Activated T-helper 1 cell treated with anti-CD3 and anti-CD28 coated beads, Interleukin-12 subunit alpha, Interleukin-12 subunit beta, Interleukin-2, Interleukin-4 antibody, amounts not matched to agents 30 ng/mL and 10 ng/mL and 1 ng/mL, durations not matched to agents 14 hours and 24 hours and 36 hours (primary cell): ENCODE data around the gene GPBP1. TPM values are rescaled to one million over a fixed set of nuclear protein-coding genes. Genes with fewer than 3 reads are reported as not detected.

Source experiments
- DNase-seq: peaks from one replicate; pipeline ENCODE4 v3.0.0; 2021; ENCODE audit warnings: low spot score
- H3K27ac Mint-ChIP-seq: one replicate; pipeline ENCODE4 v1.8.0; 2021; ENCODE audit warnings: mild to moderate bottlenecking, mixed read lengths
- H3K27me3 Mint-ChIP-seq: one replicate; pipeline ENCODE4 v1.8.0; 2022; ENCODE audit warnings: mild to moderate bottlenecking, moderate library complexity, mixed read lengths; ENCODE audit not compliant: insufficient read depth
- H3K36me3 Mint-ChIP-seq: one replicate; pipeline ENCODE4 v1.8.0; 2021; ENCODE audit warnings: low read depth, mixed read lengths
- H3K4me1 Mint-ChIP-seq: one replicate; pipeline ENCODE4 v1.8.0; 2021; ENCODE audit warnings: low read depth, mixed read lengths
- H3K4me3 Mint-ChIP-seq: one replicate; pipeline ENCODE4 v1.8.0; 2021; ENCODE audit warnings: mild to moderate bottlenecking, moderate library complexity, mixed read lengths
- H3K9me3 Mint-ChIP-seq: one replicate; pipeline ENCODE4 v1.8.0; 2021; ENCODE audit warnings: mixed read lengths
- intact Hi-C: fragments of 100-400 bp; cut with micrococcal nuclease; formaldehyde crosslinking; loops from one replicate; pipeline ENCODE4 v1.15.1; 2024
- total RNA-seq: library from RNA; stranded (reverse); gene quantifications from 2 replicates; pipeline ENCODE4 v1.2.3, GENCODE V29; 2022

GPBP1 gene
- total RNA-seq, 1 donor from 2014 or later = 106 TPM

DNA sequence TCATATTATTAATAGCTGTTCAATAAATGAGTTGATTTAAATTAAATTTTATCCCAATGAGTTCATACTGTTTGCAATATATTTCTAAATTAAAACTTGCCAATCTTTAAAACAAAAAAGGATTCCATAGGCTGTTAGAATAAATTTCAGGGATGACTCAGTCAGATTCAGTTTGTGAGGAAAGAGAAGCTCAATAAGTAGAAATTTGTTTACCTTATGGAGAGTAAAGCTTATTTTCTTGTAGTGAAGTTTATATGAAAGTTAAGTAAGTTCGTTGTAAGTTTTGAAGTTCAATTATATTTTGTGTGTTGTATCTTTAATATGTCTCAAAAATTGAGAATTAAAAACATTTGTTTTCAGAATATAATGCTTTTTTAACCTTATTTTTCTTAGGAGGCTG, 29.0 kb downstream of the GPBP1 start:
- Mint-ChIP-seq H3K27me3 (no peaks in the 10 kb centered on the region), H3K4me1 (peaks cover 45% of the 10 kb centered on the region), H3K9me3 (no peaks in the 10 kb centered on the region), H3K4me3 (no peak overlapping the region), H3K27ac (no peak overlapping the region), H3K36me3 (peaks cover 18% of the 10 kb centered on the region)
- intact Hi-C loops = no loop called here
- no peak for DNase-seq

DNA sequence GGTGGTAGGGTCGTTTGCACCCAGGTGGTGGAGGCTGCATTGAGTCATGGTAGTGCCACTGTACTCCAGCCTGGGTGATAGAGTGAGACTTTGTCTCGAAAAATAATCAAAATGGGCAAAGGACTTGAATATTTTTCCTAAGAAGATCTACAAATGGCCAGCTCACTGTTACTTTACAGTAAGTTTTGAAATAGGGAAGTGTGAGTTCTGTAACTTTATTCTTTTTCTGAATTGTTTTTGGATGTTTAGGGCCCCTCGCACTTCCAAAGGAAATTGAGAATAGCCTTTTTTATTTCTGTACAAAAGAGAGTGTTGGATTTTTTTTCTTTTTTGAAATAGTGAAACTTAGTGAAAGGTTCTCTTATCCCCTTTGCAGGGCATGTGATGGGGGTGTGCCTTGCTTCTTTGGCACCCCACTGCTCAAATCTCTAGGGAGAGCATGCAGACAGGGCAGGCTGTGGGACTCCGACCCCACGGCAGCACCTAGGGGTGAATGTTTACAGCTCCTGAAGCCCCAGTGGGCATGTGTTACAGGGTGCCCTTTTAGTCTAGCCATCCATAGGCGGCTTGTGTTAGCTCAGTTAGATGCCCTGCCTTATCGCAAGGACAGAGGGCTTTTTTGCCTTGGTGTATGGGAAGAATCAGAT, 33.3 kb downstream of the GPBP1 start:
- Mint-ChIP-seq H3K36me3 (peaks cover 25% of the 10 kb centered on the region), H3K9me3 (no peaks in the 10 kb centered on the region), H3K4me3 (no peak overlapping the region), H3K4me1 (peaks cover 53% of the 10 kb centered on the region), H3K27me3 (no peaks in the 10 kb centered on the region), H3K27ac (no peak overlapping the region)
- DNase-seq = no peak
- intact Hi-C loops = no loop called here

DNA sequence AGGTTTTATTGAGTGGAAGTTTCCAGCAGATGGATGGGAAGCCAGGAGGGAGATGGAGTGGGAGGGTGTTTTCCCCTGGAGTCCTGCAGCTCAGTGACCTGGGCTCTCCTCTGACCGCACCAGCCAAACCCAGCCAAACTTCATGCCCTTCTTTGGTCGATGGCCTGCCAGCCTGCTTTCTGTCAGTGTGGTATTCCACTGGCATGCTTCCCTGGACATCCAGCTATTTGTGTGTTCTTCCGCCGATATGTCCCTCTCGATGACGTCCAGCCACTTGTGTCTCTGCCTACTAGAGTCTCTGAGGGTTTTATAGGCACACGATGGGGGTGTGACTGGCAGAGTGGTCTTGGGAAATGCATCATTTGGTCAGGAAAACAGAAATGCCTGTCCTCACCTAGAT, 33.8 kb downstream of the GPBP1 start:
- DNase-seq = no peak
- Mint-ChIP-seq H3K9me3 (no peaks in the 10 kb centered on the region), H3K4me3 (no peak overlapping the region), H3K36me3 (peaks cover 25% of the 10 kb centered on the region), H3K27ac (no peak overlapping the region), H3K4me1 (peaks cover 53% of the 10 kb centered on the region), H3K27me3 (no peaks in the 10 kb centered on the region)
- intact Hi-C loops = no loop called here

- Mint-ChIP-seq H3K4me3 (no peak overlapping the region), H3K36me3 (peaks cover 30% of the 10 kb centered on the region)
- intact Hi-C loops = no loop called here
Measured at GRCh38 chr5:57209316-57210040, 35.6 kb downstream of the GPBP1 start.

DNA sequence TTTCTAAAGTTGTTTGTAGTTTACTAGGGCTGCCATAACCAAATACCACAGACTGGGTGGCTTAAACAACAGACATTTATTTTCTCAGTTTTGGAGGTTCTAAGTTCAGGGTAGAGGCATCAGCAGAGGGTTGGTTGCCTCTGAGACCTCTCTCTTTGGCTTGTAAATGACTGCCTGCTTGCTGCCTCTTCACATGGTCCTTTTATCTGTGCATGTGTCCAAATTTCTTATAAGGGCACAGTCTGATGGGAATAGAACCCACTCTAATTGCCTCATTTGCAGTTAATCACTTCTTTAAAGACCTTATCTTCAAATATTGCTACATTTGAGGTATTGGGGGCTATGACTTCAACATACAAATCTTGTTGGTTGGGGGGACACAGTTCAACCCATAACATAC, 36.8 kb downstream of the GPBP1 start:
- no peaks in the 10 kb centered on the region for H3K27me3 Mint-ChIP-seq
- peak overlapping the region; percentile 35 for H3K27ac Mint-ChIP-seq
- no peak overlapping the region for H3K4me3 Mint-ChIP-seq
- H3K4me1 Mint-ChIP-seq = peaks cover 50% of the 10 kb centered on the region
- intact Hi-C loops = no loop called here
- no peak for DNase-seq
- H3K9me3 Mint-ChIP-seq = no peaks in the 10 kb centered on the region
- H3K36me3 Mint-ChIP-seq = peaks cover 39% of the 10 kb centered on the region

More at GRCh38 chr5:57209316-57210040, 35.6 kb downstream of the GPBP1 start:
- Mint-ChIP-seq H3K4me1 (peaks cover 48% of the 10 kb centered on the region), H3K27me3 (no peaks in the 10 kb centered on the region), H3K9me3 (no peaks in the 10 kb centered on the region), H3K27ac (peak overlapping the region; percentile 32)
- DNase-seq = no peak

DNA sequence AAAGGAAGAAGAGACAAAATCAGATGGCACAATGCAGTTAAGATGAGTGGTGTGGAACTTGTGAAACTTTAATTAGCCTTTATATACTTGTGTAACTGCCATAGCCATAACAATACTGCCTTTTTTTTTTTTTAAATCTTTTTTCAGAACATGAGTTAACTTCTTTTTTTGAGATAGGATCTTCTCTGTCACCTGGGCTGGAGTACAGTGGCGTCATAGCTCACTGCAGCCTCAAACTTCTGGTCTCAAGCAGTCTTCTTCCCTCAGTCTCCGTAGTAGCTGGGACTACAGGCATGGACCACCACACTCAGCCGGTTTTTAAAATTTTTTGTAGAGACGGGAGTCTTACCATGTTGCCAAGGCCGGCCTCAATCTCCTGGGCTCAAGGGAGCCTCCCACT, 37.2 kb downstream of the GPBP1 start:
- Mint-ChIP-seq H3K27me3 (no peaks in the 10 kb centered on the region), H3K9me3 (no peaks in the 10 kb centered on the region), H3K27ac (peak overlapping the region; percentile 35), H3K4me1 (peaks cover 54% of the 10 kb centered on the region), H3K4me3 (no peak overlapping the region), H3K36me3 (peaks cover 43% of the 10 kb centered on the region)
- intact Hi-C loops = no loop called here
- DNase-seq = no peak

GRCh38 chr5:57215629-57216195, 41.9 kb downstream of the GPBP1 start:
- Mint-ChIP-seq H3K9me3 (no peaks in the 10 kb centered on the region), H3K4me1 (peaks cover 30% of the 10 kb centered on the region), H3K36me3 (peaks cover 26% of the 10 kb centered on the region), H3K27me3 (no peaks in the 10 kb centered on the region), H3K4me3 (no peak overlapping the region), H3K27ac (peak overlapping the region; percentile 61)
- DNase-seq = no peak
- intact Hi-C loops = no loop called here

DNA sequence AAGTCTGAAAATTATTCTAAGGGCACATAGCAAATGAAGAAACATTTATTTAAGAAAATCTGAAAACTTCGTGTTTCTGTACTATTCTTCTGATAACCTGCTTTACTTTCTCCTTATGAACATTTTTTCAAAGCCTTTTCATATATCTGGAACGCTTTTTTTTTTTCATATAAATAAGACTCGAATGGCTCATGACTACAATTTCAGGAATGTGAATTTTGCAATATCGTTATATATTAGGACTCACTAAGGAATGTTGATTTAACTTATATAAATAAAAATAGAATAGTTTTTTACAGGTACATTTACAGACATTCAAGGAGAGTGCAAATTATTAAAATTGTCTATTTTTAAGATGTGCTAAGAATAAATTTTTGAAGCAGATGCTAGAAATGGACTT, 42.9 kb downstream of the GPBP1 start:
- H3K36me3 Mint-ChIP-seq = peaks cover 27% of the 10 kb centered on the region
- no peaks in the 10 kb centered on the region for H3K9me3 Mint-ChIP-seq
- no peaks in the 10 kb centered on the region for H3K27me3 Mint-ChIP-seq
- no peak overlapping the region for H3K27ac Mint-ChIP-seq
- peaks cover 32% of the 10 kb centered on the region for H3K4me1 Mint-ChIP-seq
- no peak overlapping the region for H3K4me3 Mint-ChIP-seq
- DNase-seq = no peak
- intact Hi-C loops = no loop called here

GRCh38 chr5:57219386-57219785, 45.5 kb downstream of the GPBP1 start:
- Mint-ChIP-seq H3K4me1 (peaks cover 32% of the 10 kb centered on the region), H3K4me3 (peak overlapping the region; percentile 19), H3K27ac (peak overlapping the region; percentile 67), H3K36me3 (peaks cover 22% of the 10 kb centered on the region), H3K9me3 (no peaks in the 10 kb centered on the region), H3K27me3 (no peaks in the 10 kb centered on the region)
- no peak for DNase-seq
- intact Hi-C loops = no loop called here

DNA sequence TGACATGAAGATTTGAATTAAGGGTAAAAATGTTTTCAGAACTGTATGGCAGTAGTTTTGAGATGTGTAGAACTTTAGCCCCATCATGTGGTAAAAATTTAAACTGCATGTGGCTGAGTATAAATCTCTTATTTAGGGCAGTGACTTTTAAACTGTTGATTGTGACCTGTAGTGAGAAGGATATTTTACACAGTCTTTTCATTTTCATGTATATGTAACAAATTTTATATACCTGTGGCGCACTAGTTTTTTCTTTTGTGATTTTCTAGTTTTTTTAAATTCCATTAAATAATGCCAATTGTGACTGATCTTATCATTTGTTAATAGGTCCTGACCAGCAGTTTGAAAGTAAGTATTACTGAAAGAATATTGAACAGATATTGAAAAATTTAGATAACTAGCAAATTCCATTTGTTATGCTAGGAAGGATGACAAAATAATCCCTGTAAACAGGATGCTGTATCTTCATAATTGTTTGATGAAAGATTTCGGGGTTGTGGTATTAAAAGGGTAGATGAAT, 47.2 kb downstream of the GPBP1 start:
- H3K4me3 Mint-ChIP-seq = no peak overlapping the region
- intact Hi-C loops = loop anchor here (1.0 to 5.0 kb wide), 6 partner anchors 47 to 954 kb away; partner anchors contain the start of genes GPBP1 and SETD9
- peak; percentile 17 for DNase-seq
- no peak overlapping the region for H3K27ac Mint-ChIP-seq
- H3K4me1 Mint-ChIP-seq = peaks cover 18% of the 10 kb centered on the region
- H3K9me3 Mint-ChIP-seq = no peaks in the 10 kb centered on the region
- no peaks in the 10 kb centered on the region for H3K27me3 Mint-ChIP-seq
- peaks cover 12% of the 10 kb centered on the region for H3K36me3 Mint-ChIP-seq

GRCh38 chr5:57225553-57225952, 51.7 kb downstream of the GPBP1 start:
- Mint-ChIP-seq H3K36me3 (peaks cover 16% of the 10 kb centered on the region), H3K9me3 (no peaks in the 10 kb centered on the region), H3K27me3 (no peaks in the 10 kb centered on the region), H3K27ac (no peak overlapping the region), H3K4me1 (peaks cover 18% of the 10 kb centered on the region), H3K4me3 (no peak overlapping the region)
- intact Hi-C loops = no loop called here
- DNase-seq = no peak

DNA sequence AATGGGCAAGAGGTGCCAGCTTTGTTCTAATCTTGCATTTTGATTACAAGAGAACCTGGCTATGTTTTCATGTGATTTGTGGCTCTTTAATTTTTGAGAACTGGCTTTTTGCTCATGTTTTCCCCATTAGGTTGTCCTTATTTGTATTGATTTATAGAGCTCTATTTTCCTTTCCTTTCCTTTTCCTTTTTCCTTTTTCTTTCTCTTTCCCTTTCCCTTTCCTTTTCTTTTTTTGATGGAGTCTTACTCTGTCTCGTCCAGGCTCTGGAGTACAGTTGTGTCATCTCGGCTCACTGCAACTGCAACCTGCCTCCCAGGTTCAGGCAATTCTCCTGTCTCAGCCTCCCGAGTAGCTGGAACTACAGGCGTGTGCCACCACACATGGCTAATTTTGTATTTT, 55.5 kb downstream of the GPBP1 start:
- no peak for DNase-seq
- no peak overlapping the region for H3K27ac Mint-ChIP-seq
- H3K27me3 Mint-ChIP-seq = no peaks in the 10 kb centered on the region
- no peaks in the 10 kb centered on the region for H3K9me3 Mint-ChIP-seq
- H3K36me3 Mint-ChIP-seq = peaks cover 44% of the 10 kb centered on the region
- H3K4me1 Mint-ChIP-seq = peaks cover 30% of the 10 kb centered on the region
- intact Hi-C loops = no loop called here
- no peak overlapping the region for H3K4me3 Mint-ChIP-seq

DNA sequence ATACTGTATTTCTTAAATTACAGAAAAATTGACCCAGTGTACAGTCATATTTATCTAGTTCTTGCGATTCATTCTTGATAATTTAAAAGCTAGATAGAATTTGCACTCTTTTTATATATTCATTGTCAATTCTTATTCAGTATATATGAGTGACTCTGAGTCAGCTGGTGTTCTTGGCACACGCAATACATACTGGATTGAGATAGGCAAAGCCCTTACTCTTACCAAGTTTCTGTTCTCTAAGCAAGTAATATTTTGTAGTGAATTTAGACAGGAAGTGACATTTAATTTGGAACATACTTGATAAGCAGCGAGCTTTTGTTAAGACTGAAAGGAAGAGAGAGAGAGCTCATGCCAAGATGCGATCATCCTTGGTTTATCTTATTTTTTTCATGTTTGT, 57.7 kb downstream of the GPBP1 start:
- Mint-ChIP-seq H3K27ac (peak overlapping the region; percentile 57), H3K9me3 (no peaks in the 10 kb centered on the region), H3K27me3 (no peaks in the 10 kb centered on the region), H3K36me3 (peaks cover 46% of the 10 kb centered on the region), H3K4me3 (no peak overlapping the region), H3K4me1 (peaks cover 39% of the 10 kb centered on the region)
- intact Hi-C loops = no loop called here
- no peak for DNase-seq
